ENCODE measurements around the gene MPHOSPH10.
A peak's percentile ranks its signal among the peaks of the same experiment; 100 is the strongest.
"Not testable (repeated sequence)": the region's sequence is repeated elsewhere in the genome, so short reads cannot be mapped to it uniquely, and the experiment has no call there.

The MPHOSPH10 gene

GRCh38 chr2:71125506-71126294 is 4.7 kb upstream of the MPHOSPH10 start:
- no peak for DNase-seq

- DNase-seq = no peak
Observed at GRCh38 chr2:71126957-71127356, 3.5 kb upstream of the MPHOSPH10 start.

GRCh38 chr2:71129114-71129901 is 1.1 kb upstream of the MPHOSPH10 start:
- peak; percentile 35 for DNase-seq

- no peak for DNase-seq
Observed at GRCh38 chr2:71129902-71130151, 607 bp upstream of the MPHOSPH10 start.

GRCh38 chr2:71130905-71131244 is 441 bp downstream of the MPHOSPH10 start:
- DNase-seq = peak; percentile 2

GRCh38 chr2:71131387-71132166 is 1.1 kb downstream of the MPHOSPH10 start:
- not testable (repeated sequence) for DNase-seq

GRCh38 chr2:71133603-71134002 is 3.2 kb downstream of the MPHOSPH10 start:
- DNase-seq = no peak

- DNase-seq = no peak
Observed at GRCh38 chr2:71136174-71136573, 5.7 kb downstream of the MPHOSPH10 start.

- DNase-seq = no peak
Observed at GRCh38 chr2:71143782-71144181, 13.3 kb downstream of the MPHOSPH10 start.

- no peak for DNase-seq
Observed at GRCh38 chr2:71148506-71149063, 18.2 kb downstream of the MPHOSPH10 start.

GRCh38 chr2:71150082-71150816 is 19.8 kb downstream of the MPHOSPH10 start:
- DNase-seq = no peak

GRCh38 chr2:71151620-71152019 is 21.2 kb downstream of the MPHOSPH10 start:
- no peak for DNase-seq

GRCh38 chr2:71153585-71154224 is 23.3 kb downstream of the MPHOSPH10 start:
- DNase-seq = no peak

GRCh38 chr2:71154279-71154678 is 23.8 kb downstream of the MPHOSPH10 start:
- no peak for DNase-seq

- DNase-seq = no peak
Observed at GRCh38 chr2:71154798-71155197, 24.4 kb downstream of the MPHOSPH10 start.

GRCh38 chr2:71155846-71156245 is 25.4 kb downstream of the MPHOSPH10 start:
- no peak for DNase-seq

GRCh38 chr2:71156573-71156972 is 26.1 kb downstream of the MPHOSPH10 start:
- peak; percentile 46 for DNase-seq

GRCh38 chr2:71157124-71157793 is 26.8 kb downstream of the MPHOSPH10 start:
- DNase-seq = peak; percentile 36

GRCh38 chr2:71166812-71167211 is 36.4 kb downstream of the MPHOSPH10 start:
- no peak for DNase-seq

GRCh38 chr2:71173096-71173495 is 42.7 kb downstream of the MPHOSPH10 start:
- DNase-seq = no peak

- DNase-seq = no peak
Observed at GRCh38 chr2:71174207-71174606, 43.8 kb downstream of the MPHOSPH10 start.

GRCh38 chr2:71178836-71179235 is 48.4 kb downstream of the MPHOSPH10 start:
- DNase-seq = not testable (repeated sequence)

Measured in fibroblast of upper back skin (primary cell).